Stimulated activated CD4-positive, alpha-beta T cell treated with anti-CD3 and anti-CD28 coated beads, Interleukin-2, amount 100 ng/mL, for 48 hours (primary cell): ENCODE results near the gene CMKLR1.

Source experiments
- DNase-seq, 2 donors: peaks; one replicate each; pipeline ENCODE4 v3.0.0-alpha.2; 2020

Gene CMKLR1

DNA sequence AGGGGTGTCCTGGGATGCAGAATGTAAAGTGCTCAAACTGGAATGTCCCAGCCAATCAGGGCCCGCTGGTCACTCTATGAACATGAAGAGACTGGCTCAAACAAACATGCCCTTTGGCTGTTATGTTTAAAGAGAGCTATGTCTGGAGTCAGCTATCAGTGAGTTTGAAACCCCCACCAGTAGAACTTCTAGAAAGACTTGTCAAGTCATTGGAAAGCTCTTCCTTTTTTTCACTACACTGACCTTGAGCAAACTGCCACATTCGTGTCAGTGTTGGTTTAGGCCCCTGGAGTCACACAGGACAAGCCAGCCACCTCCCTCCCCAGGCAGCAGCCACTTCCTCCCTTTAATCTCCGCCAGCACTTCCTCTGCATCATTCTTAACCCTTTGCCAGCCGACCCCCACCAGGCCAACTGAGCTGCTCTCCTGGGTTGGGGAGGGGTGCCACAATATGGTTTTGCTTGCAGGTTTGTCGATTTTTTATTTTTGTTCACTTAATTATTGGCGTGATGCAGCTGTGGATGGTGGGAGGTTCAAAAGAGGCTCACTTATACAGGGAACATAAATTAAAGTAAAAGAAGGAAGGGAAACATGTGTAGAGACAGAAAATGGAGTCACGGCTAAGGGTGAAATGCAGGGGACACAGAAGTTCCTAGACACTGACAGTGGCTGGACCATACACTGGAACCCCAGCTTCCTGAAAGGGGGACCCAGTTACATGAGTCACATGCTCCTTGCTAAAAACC, 25.3 kb downstream of the CMKLR1 start:
- no peak for DNase-seq

DNA sequence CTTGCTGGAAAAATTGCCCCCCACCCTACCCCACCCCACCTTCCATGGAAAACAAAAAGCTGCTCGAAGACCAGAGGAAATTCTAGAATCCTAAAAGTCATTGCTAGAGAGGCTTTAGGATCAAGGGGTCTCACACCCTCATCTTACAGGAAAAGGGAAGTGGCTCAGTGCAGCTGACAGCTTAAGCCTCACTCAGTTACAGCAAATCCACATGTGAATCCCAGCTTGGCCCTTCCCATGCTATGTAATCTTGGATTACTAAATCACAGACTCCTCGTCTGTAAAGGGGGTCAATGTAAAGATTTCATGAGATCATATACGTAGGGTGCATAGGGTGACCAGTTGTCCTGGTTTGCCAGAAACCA, 25.9 kb downstream of the CMKLR1 start:
- DNase-seq: no peak

DNA sequence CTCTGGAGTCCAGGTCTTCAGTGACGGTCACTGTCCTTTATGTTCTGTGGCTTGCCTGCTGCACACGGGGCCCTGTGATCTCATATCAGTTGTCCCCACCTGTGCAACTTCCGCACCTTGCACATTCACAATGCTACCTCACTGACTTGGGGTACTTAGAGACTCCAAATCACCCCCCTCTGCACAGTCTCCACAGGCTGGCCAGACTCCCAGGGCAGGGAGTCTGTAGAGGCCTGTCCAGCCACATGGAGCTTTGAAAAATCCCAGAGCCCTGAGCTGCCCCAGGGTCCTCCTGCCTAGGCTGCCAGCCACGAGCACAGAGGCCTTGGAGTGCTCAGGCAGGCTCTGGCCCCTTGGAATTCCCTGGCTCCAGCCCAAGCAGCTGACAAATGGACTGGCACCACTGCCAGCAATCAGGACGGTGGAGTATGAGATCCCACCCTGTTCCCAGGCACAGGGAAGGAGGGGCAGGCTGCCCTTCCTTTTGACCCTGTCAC, 26.4 kb downstream of the CMKLR1 start:
- DNase-seq: no peak

DNA sequence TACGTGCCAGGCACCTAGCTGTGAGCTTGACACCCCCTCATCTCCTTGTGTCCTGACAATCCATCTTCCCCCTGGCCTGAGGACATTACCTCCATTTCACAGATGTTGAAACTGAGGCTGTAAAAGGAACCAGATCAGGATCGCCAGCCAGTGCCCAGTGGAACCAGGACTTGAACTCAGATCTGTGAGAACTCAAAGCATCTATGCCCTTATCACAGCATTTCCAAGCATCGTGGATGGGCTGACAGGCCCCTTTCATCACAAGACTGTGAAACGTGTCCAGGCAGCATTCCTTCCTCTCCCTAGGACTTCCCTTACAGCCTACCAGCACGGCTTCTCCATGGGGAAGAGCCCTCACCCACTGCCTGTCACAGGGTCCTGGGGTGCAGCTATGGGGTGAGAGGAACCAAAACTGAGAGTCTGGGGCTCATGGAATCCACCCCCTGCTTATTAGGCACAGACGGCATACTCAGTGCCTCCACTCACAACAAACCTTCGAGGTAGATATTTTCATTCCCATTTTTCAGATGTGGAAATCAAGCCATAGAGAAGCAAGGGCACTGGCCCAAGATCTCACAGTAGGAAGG, 26.9 kb downstream of the CMKLR1 start:
- DNase-seq: no peak

DNA sequence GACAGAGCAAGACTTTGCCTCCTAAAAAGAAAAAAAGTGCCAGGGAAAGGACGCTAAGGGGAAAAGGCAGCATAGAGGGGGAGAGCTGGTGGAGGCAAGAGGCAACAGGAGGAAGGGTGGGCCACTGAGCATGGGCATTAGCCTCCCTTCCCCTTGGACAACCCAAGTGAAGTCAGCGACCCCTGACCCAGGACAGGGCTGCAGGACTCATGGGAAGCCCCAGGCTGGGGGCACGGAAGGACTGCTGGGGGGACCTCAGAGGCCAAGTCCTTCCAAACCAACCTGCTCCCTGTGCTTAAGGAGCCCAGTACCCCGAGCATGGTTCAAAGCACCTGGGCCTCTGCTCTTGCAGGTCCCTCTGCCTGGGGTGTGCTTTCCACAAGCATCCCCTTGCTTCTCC, 27.5 kb downstream of the CMKLR1 start:
- DNase-seq: no peak

DNA sequence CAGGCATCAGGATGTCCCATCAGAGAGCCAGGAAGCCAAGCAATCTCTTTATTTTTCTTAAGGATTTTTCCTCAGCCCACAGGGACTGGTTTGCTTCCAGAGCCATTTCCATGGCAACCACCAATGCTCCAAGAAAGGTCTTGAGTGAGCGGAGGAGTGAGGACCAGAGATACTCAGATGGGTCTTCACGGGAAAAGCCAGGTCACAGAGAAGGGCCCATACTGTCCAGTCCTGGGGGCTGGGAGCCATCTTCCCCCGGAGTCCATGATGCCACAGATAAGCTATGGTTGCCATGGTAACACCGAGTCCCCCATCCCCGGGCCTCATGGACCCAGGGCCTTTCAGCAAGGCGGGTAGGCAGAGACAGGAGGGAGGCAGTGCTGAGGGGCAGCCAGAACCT, 28.6 kb downstream of the CMKLR1 start:
- no peak for DNase-seq

DNA sequence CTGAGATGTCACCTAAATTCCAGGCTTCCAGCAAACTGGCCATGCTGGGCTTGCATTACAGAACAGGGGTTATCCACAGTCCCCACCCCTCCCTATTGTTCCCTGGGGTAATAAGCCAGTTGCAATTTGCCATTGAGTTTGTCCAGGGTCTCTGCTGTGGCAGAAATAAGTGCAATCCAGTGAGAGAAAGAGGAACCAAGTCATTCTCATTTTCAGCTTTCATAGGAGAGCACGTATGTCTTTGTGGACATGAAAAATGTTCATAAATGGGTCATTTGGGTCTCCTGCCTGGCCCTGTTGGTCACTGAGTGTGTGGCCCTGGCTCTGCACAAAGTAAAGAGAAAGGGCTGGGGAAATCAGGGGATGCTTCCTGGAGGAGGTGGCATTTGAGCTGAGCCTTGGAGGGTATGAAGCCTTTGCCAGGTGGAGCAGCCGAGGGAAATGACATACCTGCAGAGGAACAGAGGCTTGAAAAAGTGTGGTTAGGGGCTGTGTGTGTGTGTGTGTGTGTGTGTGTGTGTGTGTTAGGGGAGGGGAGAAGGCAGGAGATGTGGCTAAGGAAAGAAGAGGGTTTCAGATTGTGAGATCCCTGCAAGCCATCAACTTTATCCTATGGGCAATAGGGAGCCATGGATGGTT, 29.3 kb downstream of the CMKLR1 start:
- no peak for DNase-seq

DNA sequence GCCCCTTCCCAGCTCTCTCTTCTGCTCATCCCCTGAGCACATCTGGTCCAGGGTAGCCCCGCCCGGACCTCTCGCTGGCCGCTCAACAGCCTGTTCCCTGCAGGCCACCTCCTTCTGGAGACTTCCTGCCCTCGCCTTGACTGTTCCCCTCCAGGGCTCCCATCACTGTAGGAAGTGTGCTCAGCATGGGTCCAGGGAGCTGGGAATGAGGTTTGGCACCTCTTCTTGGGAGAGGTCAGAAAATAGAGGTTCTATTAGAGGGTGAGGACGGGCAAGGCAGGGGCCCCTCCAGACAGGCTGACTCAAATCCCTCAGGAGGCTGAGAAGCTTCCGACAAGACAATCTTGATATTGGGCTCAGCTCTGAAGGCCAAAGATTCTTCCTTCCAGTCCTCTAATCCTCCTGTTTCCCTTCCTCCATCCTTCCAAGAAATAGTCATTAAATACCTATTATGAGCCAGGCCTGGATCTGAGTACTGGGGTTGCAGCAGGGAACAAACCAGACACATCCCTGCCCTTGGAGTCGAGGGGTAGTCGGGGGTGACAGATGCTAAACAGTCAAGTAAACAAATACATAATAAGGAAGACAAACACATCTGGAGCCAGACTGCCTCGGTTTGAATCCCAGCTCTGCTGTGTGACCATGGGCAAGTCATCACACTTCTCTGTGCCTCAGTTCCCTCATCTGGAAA, 30.6 kb downstream of the CMKLR1 start:
- no peak for DNase-seq

DNA sequence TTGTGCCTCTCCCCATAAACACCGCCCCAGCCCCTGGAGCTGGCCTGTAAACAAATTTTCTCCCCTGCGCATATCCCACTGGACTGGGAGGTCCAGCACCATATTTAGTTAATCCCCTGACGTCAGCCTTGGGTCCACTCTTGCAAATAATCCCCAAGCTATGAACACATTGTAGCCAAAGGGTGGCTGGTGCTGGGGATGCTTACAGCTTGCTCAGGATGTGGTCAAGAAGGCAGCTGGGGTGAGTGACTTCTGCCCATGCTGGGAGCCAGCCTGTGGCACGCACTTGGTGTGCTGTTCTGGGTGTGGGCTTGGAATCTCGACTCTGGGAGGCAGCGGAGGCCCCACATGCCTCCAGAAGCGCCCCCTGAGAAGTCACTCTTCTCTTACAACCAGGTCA, 32.1 kb downstream of the CMKLR1 start:
- no peak for DNase-seq

DNA sequence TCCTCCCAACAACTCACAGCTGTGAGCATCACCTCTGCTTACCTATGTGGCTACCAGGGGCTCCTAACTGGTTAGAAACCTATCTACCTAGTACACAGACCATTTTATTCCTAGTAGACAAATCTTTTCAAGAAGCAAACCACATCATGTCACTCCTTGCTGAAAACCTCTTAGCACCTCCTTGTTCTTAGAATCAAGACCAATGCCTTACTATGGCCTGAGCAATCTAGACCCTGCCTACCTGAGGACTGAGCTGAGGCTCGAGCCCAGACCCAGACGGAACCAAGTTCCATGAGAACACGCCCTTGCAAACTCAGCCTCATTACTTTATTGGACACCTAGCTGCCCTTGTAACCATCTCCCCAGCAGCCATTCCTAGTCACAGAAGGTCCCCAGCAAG, 32.6 kb downstream of the CMKLR1 start:
- no peak for DNase-seq

DNA sequence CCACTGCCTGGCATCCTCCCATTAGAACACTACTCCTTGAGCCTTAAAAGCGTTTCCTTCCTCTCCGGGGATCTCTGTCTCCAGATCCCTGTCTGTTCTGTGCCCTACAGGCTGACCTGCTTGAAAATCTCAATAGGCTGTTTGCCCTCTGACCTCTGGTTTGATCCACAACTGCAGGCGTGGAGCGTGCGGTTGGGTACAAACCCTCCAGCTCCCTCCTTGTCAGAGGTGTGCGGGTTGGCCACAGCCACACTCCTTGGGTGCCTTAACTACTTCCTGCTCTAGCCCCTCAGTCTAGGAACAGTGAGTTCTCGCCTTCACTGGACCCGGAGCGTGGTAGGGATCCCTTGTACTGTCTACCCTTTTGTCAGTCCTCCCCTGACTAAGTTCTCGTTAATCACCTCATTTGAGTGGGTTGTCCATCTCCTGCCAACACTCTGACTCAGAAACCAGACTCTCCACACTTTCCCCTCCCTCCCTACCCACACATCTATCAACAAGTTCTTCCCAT, 33.1 kb downstream of the CMKLR1 start:
- no peak for DNase-seq

DNA sequence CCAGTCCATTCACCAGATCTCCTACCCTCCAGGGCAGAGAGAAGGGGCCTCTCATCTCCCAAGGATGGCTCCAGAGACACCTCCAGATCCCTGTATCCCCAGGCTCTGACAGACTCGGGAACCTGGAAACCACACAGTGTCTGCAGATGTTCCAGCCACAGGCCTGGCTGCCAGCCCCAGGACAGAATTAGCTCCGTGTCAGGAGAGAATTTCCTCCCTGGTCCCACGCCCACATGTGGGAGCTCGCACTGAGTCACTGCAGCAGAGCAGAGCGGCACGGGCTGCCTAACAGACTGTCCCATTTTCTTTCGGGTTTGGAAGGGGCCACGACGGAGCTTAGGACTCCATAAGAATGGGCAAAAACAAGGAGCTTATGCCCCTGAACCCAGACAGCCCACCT, 33.6 kb downstream of the CMKLR1 start:
- no peak for DNase-seq

DNA sequence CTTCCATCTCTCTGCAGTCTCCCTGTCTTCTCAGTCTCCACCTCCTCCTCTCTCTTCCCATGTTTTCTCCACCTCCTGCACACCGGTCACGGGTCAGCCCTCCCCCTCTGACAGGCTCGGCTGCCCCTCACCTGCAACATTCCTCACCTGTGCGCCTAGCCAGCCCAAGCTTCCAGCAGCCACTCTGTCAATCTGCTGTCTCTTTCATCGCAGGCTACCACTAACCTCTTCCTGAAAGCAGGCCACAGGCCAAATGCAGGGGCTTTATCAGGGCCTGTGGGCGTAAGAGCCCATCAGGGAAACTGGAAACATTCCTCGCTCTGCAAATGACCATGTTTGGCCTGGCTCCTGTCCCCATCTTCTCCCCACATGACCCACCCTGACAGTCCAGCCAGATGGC, 34.5 kb downstream of the CMKLR1 start:
- no peak for DNase-seq

DNA sequence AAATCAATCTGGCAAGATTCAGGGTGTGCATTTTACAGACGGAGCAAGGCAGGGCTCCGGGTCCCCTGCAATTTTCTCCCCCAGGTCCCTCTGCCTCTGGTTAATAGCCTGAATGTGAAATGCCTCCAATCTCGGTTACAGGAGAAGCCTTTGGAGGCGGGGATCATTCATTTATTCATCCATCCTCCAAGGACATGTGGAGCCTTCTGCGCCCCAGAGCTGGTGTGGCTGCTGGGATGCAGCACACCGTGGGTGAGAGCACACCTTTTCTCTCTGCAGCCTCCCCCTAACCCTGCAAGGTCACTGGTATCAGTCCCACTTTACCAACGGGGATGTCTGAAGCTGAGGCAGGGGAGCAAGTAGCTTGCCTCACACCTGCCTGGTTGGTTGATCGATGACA, 35.4 kb downstream of the CMKLR1 start:
- DNase-seq: no peak

DNA sequence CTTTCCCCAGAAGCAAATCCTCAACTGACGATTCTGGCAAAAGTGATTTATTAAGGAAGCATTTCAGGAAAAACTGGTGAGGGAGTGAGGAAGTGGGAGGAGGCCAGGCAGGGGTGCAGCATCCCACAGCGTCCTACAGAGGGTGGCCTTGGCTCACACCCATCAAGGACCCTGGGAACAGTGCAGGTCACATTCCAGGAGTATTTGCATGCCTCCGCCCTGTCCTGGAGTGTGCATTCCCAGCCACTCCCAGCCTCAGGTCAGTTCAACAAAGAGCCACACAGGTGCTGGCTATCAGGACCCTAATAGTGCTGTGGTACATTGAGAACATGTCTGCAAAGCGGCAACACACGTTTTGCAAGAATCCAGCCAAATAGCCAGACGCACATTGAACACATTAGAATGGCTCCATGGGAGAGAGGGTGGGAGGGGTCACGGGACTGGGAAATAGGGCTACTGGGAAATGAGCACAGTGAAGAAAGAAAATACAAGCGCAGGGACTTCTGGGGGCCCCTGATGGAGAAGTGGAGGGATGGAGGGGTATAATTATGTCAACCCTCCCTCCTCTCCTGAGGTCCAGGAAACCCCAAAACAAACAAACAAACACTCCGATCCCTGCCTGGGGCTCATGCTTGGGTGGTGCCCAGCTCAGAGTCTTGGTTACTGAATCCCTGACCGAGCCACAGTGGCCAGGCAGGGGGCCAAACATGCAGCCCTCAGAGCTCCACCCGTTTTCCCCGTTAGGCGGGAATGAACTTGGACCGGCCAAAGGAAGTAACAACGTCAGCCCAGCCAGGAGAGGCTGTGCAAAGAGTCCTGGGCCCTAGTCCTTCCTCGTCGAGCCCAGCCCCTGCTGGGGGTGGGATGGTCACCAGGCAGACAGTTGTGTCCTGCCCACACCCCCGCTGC, 36.5 kb downstream of the CMKLR1 start:
- no peak for DNase-seq

DNA sequence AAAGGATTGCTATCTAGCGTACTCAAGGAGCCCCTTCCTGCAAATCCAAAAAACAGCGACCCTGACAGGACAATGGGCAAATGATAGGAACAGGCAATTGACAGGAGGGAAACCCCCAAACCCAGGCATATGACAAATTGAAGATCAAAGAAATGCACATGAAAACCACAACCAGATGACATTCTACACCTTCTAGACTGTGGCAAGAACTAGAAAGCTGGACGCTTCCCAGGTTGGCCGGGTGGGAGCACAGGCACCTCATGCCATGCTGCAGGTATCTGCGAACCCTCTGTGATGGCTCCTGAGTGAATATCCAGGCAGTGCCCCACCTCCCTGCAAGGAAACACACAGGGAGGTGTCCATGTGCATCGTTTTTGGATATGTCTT, 37.1 kb downstream of the CMKLR1 start:
- no peak for DNase-seq

DNA sequence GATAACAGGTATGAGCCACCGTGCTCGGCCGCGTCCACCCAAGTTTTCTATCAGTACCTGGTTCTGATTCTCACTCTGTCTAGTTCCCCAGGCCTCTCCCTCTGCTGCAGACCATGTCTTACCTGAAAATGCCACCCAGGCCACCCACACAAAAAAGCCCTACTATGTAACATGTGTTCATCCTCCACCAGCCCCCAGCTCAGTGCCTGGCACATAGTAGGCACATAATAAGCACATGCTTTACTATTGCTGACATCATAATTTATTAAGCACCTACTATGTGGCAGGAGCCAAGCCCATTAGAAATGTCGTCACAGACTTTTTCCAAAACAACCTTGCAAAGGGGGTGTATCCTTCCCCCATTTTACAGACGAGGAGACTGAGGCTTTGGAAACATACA, 37.8 kb downstream of the CMKLR1 start:
- no peak for DNase-seq

DNA sequence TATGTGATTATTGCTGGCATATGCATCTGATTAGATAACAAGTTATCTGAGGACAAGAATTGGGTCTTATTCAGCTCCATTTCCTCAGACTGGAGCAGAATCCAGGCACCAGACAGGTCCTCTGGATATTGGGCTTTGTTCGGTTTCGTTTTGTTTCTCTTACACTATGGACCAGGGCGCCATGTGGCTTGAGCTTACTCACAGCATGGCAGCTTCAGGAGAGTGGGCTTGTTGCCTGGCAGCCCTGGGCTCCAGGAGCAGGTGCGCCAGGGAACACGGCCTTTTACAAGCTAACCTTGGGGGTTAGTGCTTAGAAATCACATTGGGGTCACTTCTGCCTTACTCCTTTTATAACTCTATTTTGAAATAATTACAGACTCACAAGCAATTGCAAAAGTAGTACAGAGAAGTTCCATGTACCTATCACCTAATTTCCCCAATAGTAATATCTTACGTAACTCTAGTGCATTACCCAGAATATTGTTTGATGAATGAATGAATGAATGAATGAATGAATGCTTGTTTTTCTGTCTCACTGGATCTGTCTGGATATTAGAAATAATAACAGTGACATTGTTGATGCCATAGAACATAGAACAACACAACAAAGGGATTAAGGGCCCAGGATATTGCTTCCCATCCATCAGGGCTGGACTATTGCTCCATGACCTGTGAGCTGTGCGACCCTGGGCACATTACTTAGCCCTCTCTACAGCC, 39.0 kb downstream of the CMKLR1 start:
- DNase-seq: no peak

DNA sequence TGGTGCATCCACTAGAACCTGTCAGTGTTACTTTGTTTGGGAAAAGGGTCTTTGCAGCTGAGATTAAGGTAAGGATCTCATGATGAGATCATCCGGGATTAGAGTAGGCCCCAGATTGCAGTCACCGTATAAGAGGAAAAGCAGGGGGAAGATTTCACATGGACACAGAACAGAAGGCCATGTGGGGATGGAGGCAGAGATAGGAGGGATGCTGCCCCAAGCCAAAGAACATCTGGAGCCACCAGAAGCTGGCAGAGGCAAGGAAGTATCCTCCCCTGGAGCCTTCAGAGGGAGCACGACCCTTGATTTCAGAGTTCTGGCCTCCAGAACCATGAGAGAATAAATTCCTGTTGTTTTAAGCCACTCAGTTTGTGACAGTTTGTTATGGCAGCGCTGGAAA, 39.6 kb downstream of the CMKLR1 start:
- DNase-seq: no peak

DNA sequence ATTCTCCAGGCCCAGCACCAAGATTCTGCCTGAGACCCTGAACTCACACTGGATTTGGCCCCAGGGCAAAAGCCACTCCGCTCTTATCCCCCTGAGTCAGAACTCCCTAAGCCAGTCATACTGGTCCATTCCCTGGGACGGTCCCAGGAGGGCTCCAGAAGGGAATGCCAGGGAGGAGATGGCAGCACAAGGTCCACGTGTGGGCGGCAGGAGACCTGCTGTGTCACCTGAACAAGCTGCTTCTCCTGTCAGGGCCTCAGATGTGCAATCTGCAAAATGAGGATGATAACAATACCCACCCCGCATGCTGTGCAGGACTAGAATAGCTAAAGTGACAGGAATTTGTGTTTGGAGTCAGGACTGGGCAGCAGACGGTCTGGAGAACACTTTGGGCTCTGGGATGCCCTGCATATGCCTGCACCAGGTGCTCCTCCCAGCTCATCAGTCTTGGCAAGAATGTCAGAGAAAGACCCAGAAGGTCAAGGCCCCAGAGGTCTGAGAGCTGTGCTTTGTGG, 40.3 kb downstream of the CMKLR1 start:
- no peak for DNase-seq

DNA sequence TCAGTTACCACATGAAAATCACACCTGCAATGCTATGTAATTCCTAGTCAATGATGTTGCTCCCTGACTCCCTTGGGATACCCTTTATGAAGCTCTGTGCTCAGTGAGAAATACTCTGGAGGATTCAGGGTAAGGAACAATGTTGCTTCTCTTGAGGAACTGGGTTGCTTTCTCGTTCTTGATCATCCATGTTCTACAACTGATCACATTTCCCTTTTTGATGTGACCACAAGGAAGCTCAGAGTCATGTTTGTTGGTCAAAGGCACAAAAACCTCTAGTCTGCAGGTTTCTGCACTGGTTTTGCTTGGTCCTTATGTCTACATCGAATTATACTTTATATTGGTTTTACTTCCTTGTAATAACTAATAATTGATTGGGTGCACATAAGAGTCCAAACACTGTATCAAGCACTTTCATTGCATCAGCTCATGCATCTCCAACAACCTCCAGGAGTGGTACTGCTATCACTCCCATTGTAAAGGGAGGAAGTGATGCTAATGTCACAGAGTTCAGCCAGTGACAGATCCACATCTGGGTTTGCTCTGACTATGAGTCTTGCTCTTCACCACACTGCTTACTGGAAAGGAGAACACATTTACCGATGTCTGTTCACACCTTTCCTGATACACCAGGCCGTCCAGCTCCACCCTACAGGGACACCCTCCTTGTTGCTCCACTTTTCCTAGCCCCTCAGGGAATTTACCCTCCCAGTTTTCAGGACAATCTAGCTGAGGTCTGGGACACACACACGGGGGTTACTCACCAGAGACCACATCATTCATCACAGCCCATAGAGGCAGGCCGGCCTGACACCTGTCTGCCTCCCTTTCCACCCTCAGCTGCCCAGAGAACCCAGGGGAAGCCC, 41.0 kb downstream of the CMKLR1 start:
- no peak for DNase-seq
